Left cardiac atrium (tissue), 4 donors: ENCODE results near the gene ZNF497. TPM values are rescaled to one million over a fixed set of nuclear protein-coding genes. Genes with fewer than 3 reads are reported as not detected.
A peak's percentile ranks its signal among the peaks of the same experiment; 100 is the strongest.
"Not testable (repeated sequence)": the region's sequence is repeated elsewhere in the genome, so short reads cannot be mapped to it uniquely, and the experiment has no call there.

ENCODE experiments used
- ATAC-seq, 2 donors: fragments of 200-7000 bp; cut with Tn5 transposase; one replicate each; pipeline ENCODE4 v1.9.1; 2020; ENCODE audit warnings: mild to moderate bottlenecking in 2 of 2, moderate library complexity in 2 of 2
- DNase-seq: peaks from one replicate; pipeline ENCODE4 v3.0.0-alpha.2; 2020
- intact Hi-C, 2 donors: fragments of 100-400 bp; cut with DNase I; formaldehyde crosslinking; loops; one replicate each; pipeline versions ENCODE4 v1.14.1 to v1.15.1; 2022 to 2023
- microRNA-seq, 2 donors: library from miRNA; unstranded; fragments of <30 nt; microRNA quantifications; one replicate each; pipeline ENCODE4 v1.2.0, GENCODE V29; 2020
- total RNA-seq, 2 donors: library from RNA; stranded (reverse); fragmentation: NEBNext Ultra II Directional; extraction: Animal tissue kit (Norgen Biotek cat#: 25700); gene quantifications; one replicate each; pipeline ENCODE4 v1.2.1, GENCODE V29; 2021
- donor health status: DM: no; HTN: yes; CAD: no.
- donor health status: DM: no; HTN: yes; CAD: no; lungs with severe emphysema.
- donor health status: DM: yes; HTN: yes; CAD: no.
- donor health status: Dilated cardiomyopathy.

The ZNF497 gene
- total RNA-seq, 2 donors from 2014 or later = 0.37 to 0.41 TPM

GRCh38 chr19:58326914-58327726 is 35.4 kb downstream of the ZNF497 start, which contains the start of gene ZSCAN22:
TSS of gene ZSCAN22 (plus strand) at chr19:58326994. CDS start at chr19:58334803, 7,809 bp downstream.
- peak; percentile 99 for DNase-seq
- peak; percentile 97 to 98 for ATAC-seq
- intact Hi-C loops = loop anchor here in 1 of 2 donors (1.0 kb wide), 1 partner anchor 35 kb away; the partner anchor contains the start of gene ZNF497

- intact Hi-C loops = no loop called here
- ATAC-seq (peak; percentile 12 to 21), DNase-seq (no peak)
These were observed 36.0 kb downstream of the ZNF497 start for GRCh38 chr19:58326501-58326913.

DNA sequence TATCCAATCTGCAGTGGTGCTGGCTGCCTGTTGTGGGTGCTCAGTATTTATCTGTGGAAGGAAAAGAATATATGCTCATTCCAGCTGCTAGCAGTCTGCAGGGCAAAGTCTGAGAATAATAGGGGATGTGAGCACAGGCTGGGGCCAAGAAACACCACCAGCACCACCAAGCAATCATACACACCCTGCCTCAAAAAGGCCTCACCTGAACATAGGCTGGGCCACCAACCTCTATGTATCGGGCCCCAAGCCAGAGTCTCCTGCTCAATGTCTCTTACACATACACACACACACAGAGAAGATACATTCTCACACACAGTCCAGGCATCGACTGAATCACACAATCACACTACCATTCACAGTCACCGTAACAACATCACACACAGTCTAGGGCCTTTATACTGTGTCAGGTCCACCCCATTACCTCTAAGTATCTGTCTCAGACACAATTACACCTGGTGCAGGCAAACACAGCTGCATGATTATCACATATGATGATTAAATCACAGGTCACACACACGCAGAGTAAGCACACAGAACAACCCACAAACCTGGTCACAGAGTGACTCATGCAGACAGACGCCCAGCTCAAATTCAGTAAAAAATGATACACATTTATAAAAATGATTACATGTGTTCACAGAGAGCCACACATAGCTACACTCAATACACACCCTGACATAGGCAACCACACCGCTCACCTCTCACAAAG is 37.1 kb downstream of the ZNF497 start:
- DNase-seq = no peak
- intact Hi-C loops = no loop called here
- ATAC-seq = no peak

- intact Hi-C loops = no loop called here
- DNase-seq = no peak
- ATAC-seq = no peak
These were observed 43.3 kb downstream of the ZNF497 start for GRCh38 chr19:58319241-58319640.

GRCh38 chr19:58318297-58318696 is 44.3 kb downstream of the ZNF497 start:
- intact Hi-C loops = no loop called here
- DNase-seq (no peak), ATAC-seq (no peak)

DNA sequence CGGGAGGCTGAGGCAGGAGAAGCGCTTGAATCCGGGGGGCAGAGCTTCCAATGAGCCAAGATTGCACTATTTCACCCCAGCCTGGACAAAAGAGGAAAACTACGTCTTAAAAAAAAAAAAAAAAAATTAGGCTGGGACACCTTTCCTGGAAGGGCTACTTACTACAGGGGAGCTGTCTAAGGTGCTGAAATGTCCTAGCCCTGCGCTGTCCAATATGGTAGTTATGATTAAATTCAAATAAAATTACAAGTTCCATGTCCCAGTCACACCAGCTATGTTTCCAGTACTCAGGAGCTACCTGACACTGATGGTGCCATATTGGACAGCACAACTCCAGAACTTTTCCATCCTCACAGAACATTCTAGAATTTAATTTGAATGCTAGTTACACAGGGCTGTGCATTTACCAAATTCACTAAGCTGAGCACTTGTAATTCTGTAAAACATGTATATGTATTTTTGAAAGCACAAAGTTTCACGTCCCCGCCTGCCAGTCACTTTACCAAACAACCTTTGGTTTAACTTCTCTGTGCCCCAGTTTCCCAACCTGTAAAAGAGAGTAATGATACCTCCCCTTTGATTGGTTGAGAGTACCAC is 45.0 kb downstream of the ZNF497 start:
- peak in 1 of 2 donors; percentile 30 for ATAC-seq
- no peak for DNase-seq
- intact Hi-C loops = no loop called here

GRCh38 chr19:58315580-58315979 is 47.0 kb downstream of the ZNF497 start:
- DNase-seq = no peak
- intact Hi-C loops = no loop called here
- no peak for ATAC-seq

GRCh38 chr19:58311345-58311865 is 51.1 kb downstream of the ZNF497 start:
- intact Hi-C loops = no loop called here
- ATAC-seq (no peak), DNase-seq (no peak)

GRCh38 chr19:58310685-58311084 is 51.9 kb downstream of the ZNF497 start:
- peak in 1 of 2 donors; percentile 29 for ATAC-seq
- intact Hi-C loops = not testable (repeated sequence)
- DNase-seq = peak; percentile 50

DNA sequence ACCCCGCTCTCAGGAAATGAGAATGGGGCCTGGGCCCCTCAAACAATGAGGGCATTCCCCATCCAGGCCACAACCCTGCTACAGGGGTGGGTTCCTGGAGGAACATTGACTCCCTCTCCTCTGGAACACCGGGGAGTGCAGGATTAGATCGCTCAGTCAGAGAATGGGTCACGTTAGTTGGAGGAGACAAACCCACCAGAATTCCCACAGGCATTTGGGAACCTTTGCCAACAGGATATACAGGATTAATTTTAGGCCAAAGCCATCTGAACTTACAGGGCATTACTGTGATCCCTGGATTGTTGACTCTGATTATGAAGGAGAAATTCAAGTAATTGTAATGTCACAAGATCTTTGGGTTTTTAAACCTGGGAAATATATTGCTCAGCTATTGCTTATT is 54.8 kb downstream of the ZNF497 start:
- ATAC-seq (no peak), DNase-seq (no peak)
- intact Hi-C loops = no loop called here

GRCh38 chr19:58305932-58306323 is 56.6 kb downstream of the ZNF497 start:
- intact Hi-C loops = no loop called here
- no peak for DNase-seq
- ATAC-seq = no peak

GRCh38 chr19:58305065-58305931 is 57.3 kb downstream of the ZNF497 start, which contains the start of gene ERVK3-1:
TSS of gene ERVK3-1 (plus strand) at chr19:58305377. CDS start at chr19:58312169, 6,792 bp downstream.
- intact Hi-C loops = no loop called here
- peak; percentile 98 for DNase-seq

DNA sequence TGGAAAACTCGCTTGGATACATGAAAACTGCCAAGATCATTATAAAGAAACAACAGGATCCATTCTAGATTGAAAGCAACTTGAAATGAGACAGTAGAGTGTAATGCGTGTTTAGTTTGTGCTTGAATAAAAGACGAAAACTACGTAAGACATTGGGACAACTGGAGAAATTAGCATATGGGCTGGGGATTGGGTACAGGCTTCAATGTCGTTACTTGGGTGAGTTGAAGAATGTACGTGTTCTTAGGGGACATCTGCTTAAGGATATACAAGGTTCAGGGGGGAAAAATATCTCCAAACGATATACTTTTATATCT is 57.8 kb downstream of the ZNF497 start:
- intact Hi-C loops = no loop called here

More at GRCh38 chr19:58305065-58305931, 57.3 kb downstream of the ZNF497 start, which contains the start of gene ERVK3-1:
- peak; percentile 100 for ATAC-seq

More for the DNA sequence above, 57.8 kb downstream of the ZNF497 start:
- ATAC-seq = peak in 1 of 2 donors; percentile 7
- no peak for DNase-seq

Small RNAs within 50 kb of the gene (microRNA-seq; reads per million reads assigned to microRNA genes)
- gene MIR4754 (0 reads per million in 2 donors), gene MIR6806 (0 to 0.20 reads per million in 2 donors)

Other genes starting within 250 kb of the ZNF497 start
- 1 to 10 TPM; 7.0 to 8.8 TPM for gene ZNF329, start 212.0 kb downstream of the ZNF497 start, total RNA-seq
- gene ZNF274, start 179.7 kb downstream of the ZNF497 start, total RNA-seq = 10 to 100 TPM; 20.9 to 28.3 TPM
- 10 to 100 TPM; 20.2 to 21.8 TPM for gene ZNF544, start 133.8 kb downstream of the ZNF497 start, total RNA-seq
- 1 to 10 TPM; 4.4 to 6.8 TPM for gene ZNF8, start 83.8 kb downstream of the ZNF497 start, total RNA-seq
- gene ERVK3-1, start 57.4 kb downstream of the ZNF497 start, total RNA-seq = 10 to 100 TPM; 19.9 to 22.8 TPM
- 1 to 10 TPM; 2.0 to 2.1 TPM for gene ZSCAN22, start 35.8 kb downstream of the ZNF497 start, total RNA-seq
- gene A1BG, start 9.3 kb downstream of the ZNF497 start, total RNA-seq = 10 to 100 TPM; 18.3 to 18.9 TPM
- under 1 TPM; 0.44 to 0.53 TPM for gene ZNF837, start 18.3 kb upstream of the ZNF497 start, total RNA-seq
- gene RPS5, start 24.5 kb upstream of the ZNF497 start, total RNA-seq = 100 to 1,000 TPM; 572 to 598 TPM
- gene RNF225, start 32.9 kb upstream of the ZNF497 start, total RNA-seq = not detected
- 10 to 100 TPM; 13.2 to 25.0 TPM for gene ZNF584, start 45.9 kb upstream of the ZNF497 start, total RNA-seq
- gene ZNF132, start 77.4 kb upstream of the ZNF497 start, total RNA-seq = 1 to 10 TPM; 4.7 to 7.3 TPM
- gene ZNF324B, start 88.9 kb upstream of the ZNF497 start, total RNA-seq = 1 to 10 TPM; 3.9 to 4.7 TPM
- 1 to 10 TPM; 4.4 to 6.1 TPM for gene ZNF324, start 104.3 kb upstream of the ZNF497 start, total RNA-seq
- gene ZNF446, start 113.6 kb upstream of the ZNF497 start, total RNA-seq = 1 to 10 TPM; 4.1 to 5.1 TPM
- 1 to 10 TPM; 6.0 to 6.3 TPM for gene SLC27A5, start 149.2 kb upstream of the ZNF497 start, total RNA-seq
- gene ZBTB45, start 157.1 kb upstream of the ZNF497 start, total RNA-seq = 10 to 100 TPM; 10.2 to 11.7 TPM
- 100 to 1,000 TPM; 135 to 150 TPM for gene TRIM28, start 181.3 kb upstream of the ZNF497 start, total RNA-seq
- gene CHMP2A, start 192.4 kb upstream of the ZNF497 start, total RNA-seq = 100 to 1,000 TPM; 109 to 113 TPM
- 100 to 1,000 TPM in 1 of 2 donors, 10 to 100 TPM in 1; 91.4 to 113 TPM for gene UBE2M, start 195.9 kb upstream of the ZNF497 start, total RNA-seq
- gene MZF1, start 210.6 kb upstream of the ZNF497 start, total RNA-seq = 10 to 100 TPM in 1 of 2 donors, 1 to 10 TPM in 1; 9.2 to 11.0 TPM